ENCODE data around the gene IMMP2L.

DNA sequence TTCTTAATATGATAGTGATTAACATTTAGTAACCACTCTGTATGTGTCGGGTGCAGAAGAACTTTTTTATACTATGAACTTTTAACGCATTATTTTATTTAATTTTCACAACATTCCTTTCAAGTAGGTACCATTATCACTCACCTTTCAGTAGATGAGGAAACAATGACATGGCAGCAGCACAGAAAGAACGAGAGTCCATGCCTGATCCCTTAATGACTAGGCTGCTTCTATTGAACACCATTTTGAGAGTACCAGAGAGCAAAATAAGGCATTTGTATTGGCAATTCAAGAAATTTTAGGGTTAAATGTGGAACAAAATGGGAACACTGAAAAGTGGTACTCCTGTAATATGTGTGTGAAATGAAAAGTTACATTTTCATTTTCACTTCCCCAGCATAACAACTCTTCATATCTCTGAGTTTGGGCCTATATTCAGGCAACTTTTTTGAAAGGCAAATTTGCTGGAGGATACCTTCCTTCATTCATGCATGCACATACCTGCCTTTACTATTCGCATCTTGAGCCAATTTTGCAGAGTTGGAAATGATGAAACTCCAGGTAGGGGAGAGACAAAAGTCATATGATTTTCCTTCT lies 458.5 kb downstream of the IMMP2L start:
- no peak for TF ChIP-seq EZH2 (IDR thresholded peaks at IDR 0.05; ENCODE audit: insufficient read depth, poor library complexity, severe bottlenecking)
- no peak for TF ChIP-seq EZH2phosphoT487 (IDR thresholded peaks at IDR 0.05; ENCODE audit: insufficient read depth, low read depth)

Data from GM23248 (cell line).